CD4-positive, alpha-beta T cell treated with Interferon alpha-2 for 1 hour (primary cell): Measurements from ENCODE around the gene ZBTB16.

Experiments used
- DNase-seq, 2 donors: peaks; one replicate each; pipeline ENCODE4 v3.0.0-alpha.2; 2020 to 2022

The ZBTB16 gene

GRCh38 chr11:114270531-114271270 is 211.2 kb downstream of the ZBTB16 start:
- DNase-seq: no peak

DNA sequence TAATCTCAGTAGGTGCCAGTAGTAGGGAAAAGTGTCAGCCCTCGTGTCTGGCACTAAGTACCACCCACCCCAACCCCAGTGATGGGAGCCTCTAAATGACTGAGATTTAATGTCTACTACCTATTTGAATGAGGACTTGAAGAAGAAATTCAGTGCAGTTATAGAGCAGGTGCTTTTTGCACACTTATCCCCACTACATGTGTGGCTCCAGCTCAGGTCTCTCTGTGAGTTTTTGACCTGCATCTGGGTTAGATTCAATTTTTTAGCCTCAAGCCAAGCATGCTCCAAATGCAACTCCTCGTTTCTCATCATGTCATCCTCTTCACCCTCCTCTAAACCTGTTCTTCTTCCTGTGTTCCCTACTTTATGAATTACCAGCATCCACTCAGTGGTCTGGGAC is 211.8 kb downstream of the ZBTB16 start:
- DNase-seq: no peak

- no peak for DNase-seq
Measured at GRCh38 chr11:114272311-114272710, 212.8 kb downstream of the ZBTB16 start.

- no peak for DNase-seq
Measured at GRCh38 chr11:114273071-114273470, 213.6 kb downstream of the ZBTB16 start.

DNA sequence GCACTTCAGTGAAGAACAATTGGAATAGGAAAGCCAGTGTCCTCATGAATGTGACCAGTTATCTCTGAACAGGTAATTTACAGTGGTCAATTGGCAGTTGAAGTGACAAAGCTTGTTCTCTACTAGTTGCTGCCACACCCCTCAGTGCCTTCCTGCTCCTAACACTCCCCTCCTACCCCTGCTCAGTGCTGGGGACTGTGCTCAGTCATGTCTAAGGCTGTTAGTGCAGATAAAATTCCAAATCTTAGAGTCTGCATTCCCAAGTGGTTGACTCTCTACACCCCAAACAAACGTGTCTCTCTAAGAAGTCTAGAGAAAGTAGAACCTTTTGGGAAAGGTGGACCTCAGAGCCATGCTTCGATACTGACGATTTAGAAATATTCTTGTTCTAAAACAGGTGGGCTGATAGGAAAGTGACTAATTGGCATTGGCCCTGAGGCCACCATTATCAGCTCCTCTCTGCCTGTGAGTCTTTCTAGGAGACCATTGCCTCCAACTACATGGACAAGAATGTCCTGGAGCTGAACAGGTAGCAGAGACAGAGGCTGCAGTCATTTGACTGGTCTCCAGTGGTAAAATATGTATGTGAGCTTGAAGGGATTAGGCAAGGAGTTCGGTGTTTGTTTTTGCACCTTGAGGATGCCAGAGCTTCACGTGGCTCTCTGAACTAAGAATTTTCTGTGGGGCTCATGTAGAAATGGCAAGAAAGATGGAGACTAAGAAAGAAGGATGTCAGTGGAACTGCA is 214.6 kb downstream of the ZBTB16 start:
- no peak for DNase-seq

DNA sequence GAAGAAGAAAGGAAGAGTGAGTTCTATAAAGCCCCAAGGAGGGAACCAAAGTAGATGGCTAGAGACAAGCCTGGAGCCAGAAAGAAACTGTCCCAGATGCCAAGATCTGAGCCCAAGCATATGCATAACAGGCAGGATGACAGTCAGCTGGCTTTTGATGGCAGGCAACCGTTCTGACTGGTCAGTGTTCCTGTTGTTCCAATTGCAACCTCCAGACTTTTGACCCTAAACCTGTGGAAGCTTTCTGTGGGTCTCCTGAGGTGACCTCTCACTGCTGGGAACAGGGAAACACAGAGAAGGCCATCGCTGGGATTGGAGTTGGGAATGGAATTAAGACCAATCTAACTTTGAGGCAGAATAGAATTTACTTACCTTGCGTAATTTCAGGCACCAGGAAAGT is 215.1 kb downstream of the ZBTB16 start:
- DNase-seq: no peak

DNA sequence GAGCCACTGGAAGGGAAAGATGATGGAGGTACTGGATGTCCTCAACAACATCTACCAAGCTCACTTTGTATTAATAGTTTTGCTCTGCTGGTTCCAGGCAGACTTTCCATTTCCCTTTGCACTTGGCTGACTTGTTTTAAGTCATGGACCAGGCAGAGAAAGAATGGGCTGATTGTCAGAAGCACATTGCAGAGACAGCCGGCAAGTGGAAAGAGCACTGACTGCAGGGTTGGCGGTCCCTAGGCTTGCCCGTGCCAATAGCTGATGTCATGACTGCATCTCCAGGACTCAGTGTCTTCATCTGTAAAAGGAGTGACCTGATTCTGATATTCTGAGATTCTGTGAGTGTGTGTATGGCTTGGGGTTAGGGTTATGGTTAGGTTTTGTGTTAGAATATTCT is 215.8 kb downstream of the ZBTB16 start:
- DNase-seq: no peak

DNA sequence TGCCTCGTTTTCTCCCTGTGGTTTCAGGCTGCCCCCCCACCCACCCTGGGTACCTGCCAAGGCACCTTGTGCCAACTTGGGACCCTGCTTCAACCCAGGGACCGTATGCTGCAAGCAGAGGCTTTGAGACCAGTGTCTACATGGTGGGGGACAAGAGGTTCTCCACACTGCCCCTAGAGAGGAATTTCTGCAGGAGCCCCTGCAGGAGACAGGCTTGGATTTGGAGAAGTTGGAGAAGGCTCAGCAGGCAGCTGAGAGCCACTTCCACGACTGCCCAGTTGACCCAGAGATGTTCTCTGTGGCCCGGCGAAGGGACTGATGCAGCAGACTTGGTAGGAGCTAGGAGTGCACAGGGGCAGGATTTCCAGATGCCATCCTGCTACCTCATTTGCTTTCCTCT is 216.6 kb downstream of the ZBTB16 start:
- no peak for DNase-seq

- DNase-seq: no peak
Measured at GRCh38 chr11:114277637-114278341, 218.3 kb downstream of the ZBTB16 start.

DNA sequence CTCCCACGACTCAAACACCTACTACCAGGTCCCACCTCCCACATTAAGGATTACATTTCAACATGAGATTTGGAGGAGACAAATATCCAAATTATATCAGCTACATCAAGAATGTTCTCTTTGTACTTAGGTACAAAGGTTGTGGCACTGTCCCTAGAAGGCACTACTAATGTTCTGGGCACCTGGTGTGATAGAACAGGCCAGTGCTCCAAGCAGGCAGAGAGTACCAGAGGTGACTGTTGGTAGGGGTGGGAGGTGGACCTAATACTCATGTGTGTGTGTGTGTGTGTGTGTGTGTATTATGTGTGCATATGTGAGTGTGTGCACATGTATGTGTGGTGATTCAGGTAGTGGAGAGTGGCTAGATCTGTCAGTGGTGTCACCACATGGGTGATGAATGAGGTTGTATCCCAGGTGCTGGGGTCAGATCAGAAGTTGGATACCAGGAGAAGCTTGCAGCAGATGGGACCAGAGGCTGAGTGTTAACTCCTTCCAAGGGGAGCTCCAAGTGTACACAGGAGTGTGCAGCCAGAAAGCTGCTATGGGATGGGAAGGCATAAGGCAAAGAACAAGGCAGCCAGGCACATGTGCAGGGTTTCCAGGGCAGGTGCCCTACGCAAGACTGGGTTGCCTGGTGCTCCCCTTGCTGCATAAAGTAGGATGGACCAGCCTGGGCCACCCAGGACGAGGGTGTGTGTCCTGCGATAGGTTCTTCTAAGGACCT is 219.0 kb downstream of the ZBTB16 start:
- no peak for DNase-seq

GRCh38 chr11:114279792-114280546 is 220.5 kb downstream of the ZBTB16 start:
- no peak for DNase-seq

DNA sequence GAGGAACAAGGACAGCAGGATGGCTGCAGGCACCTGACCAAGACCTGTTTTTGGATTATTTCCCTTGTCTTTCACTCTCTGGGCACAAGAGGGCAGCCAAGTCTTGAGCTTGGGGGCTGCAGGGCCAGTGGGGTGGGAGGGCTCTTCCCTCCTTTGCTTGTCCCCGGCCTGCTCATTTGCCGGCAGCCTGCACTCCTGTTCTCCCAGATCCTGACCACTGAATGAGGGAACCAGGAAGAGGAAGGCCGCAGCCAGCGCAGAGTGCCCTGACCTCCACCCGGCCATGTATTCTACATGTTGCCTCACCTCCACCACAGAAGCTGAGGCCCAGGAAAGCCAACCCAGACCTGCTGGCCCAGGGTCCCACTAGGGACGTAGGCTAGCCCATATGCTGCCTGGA is 221.2 kb downstream of the ZBTB16 start:
- peak in 1 of 2 donors; percentile 5 for DNase-seq

DNA sequence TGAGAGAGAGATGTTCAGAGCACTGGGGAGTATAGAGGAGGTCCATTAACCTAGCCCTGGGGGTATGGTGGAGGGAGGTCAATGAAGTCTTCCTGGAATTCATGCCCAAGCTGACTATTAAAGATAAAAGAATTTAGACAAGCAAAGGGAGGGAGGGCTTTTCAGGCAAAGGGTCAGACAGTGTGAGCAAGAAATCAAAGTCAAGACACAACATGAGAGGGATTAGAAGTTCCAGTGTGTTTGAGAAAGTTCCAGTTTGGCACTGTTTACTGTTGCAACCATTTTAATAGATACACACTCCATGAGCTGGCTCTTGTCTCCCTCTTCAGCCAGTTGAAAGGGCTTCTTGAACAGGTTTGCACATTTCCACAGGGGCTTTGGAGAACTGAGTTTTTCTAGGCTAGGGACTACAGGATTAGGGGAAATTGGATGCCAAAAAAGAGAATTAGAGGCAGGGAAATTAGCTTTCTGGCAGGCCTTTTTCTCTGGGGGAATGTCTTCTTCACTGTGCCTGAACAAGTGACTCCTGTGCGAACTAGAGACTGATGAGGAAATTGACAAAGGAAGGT is 222.0 kb downstream of the ZBTB16 start:
- DNase-seq: no peak

GRCh38 chr11:114282488-114282887 is 223.0 kb downstream of the ZBTB16 start:
- DNase-seq: no peak

DNA sequence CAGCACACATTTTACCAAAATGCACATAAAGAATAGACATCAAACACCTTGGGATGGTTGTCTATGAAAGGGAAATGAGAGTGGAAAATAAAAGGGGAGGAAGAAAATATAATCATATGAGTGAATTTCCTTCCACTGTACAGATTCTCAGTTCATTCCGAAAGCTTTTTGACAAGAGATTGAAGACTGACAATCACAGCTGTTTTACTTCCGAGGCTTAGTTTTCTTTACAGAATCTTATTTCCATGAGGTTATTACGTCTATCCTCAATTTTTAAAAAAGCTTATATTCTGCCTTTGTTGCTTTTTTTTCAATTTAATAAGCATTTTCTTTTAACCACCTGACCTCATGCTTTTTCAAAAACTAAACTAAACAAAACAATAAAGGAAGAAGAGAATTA is 223.9 kb downstream of the ZBTB16 start:
- DNase-seq: no peak

DNA sequence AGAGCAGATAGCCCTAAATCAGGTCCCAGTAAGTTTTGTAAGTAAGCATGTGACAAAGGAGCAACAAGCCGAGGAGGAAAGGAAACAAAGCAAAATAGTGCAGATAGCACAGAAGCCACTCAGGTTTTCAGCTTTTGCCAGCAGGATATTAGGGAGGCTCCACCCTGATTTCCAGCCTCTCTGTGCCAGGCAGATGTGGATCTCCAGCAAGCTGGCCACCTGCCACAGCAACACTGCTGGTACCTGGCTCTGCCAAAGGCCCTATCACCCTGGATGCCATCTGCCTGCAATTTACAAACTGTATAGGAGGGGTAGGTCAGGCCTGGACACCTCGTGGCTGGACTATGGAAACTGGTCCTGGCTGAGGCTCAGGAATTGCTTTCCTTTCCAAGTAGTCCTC is 224.5 kb downstream of the ZBTB16 start:
- no peak for DNase-seq

- DNase-seq: no peak
Measured at GRCh38 chr11:114284914-114285313, 225.4 kb downstream of the ZBTB16 start.

DNA sequence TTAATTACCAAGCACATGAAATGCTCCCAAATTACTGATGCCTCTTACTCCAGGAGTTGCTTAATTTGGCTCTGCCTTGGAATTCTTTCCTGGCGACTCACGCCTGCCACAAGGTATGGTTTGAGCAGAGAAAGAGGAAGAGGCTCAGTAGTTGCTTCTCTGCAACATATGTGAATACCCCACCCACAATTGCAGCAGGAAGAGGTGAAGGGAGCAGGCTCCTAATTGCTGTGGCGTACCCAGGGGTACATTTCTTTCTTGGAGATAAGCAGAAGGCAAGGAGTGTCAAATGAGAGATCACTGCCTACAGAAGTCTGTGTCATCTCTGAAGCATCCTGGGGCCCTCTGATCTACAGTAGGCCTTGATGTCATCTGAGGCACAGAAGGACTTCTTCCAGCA is 226.1 kb downstream of the ZBTB16 start:
- DNase-seq: no peak

GRCh38 chr11:114286229-114286628 is 226.7 kb downstream of the ZBTB16 start:
- DNase-seq: no peak

DNA sequence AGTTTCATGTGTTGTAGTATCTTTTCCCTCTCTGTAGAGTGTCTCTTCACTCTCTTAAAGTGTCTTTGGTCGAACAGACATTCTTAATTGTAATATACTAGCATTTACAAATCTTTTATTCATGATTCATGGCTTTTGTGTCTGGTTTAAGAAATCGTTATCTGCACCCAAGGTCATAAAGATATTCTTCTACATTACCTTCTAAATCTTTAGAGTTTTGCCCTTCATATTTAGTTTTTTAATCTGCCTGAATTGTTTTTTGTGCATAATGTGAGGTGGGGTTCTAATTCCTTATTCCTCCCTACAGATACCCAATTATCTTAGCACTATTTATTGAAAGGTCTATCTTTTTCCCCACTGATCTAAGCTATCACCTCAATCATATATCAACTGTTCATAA is 227.6 kb downstream of the ZBTB16 start:
- no peak for DNase-seq

DNA sequence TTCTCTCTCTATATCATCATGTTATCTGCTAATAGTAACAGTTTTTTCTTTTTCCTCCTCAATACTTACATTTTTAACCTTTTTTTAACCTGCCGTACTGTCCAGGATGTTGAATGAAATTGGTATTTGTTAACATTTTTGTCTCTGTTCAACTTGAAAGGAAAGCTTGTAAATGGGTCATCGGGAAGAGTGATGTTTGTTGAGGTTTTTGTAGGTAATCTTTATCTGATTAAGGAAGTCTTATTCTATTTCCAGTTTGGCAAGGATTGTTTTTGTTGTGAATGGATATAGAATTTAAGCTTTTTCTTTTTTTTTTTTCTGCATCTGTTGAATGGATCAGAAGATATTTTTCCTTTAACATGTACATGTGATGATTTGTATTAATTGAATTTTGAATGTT is 228.6 kb downstream of the ZBTB16 start:
- DNase-seq: no peak

- DNase-seq: no peak
Measured at GRCh38 chr11:114289779-114290178, 230.3 kb downstream of the ZBTB16 start.
